Melanocyte of skin (primary cell): Measurements from ENCODE around the gene OR9A2. TPM values are rescaled to one million over a fixed set of nuclear protein-coding genes. Genes with fewer than 3 reads are reported as not detected.

Experiments used
- total RNA-seq, 2 donors: library from RNA; depleted of rRNA; stranded (reverse); fragments of >200 nt; gene quantifications; 2 replicates each; pipeline ENCODE4 v1.2.3, GENCODE V29; 2012

The OR9A2 gene, protein sequence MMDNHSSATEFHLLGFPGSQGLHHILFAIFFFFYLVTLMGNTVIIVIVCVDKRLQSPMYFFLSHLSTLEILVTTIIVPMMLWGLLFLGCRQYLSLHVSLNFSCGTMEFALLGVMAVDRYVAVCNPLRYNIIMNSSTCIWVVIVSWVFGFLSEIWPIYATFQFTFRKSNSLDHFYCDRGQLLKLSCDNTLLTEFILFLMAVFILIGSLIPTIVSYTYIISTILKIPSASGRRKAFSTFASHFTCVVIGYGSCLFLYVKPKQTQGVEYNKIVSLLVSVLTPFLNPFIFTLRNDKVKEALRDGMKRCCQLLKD
- under 1 TPM in 1 of 2 donors, not detected in 1; 0.34 TPM for total RNA-seq

GRCh38 chr7:143027032-143027431, at the start of gene OR9A2:
Gene OR9A2, minus strand, starts transcription at chr7:143027132. Its CDS starts 0 bp downstream, at chr7:143027132.

GRCh38 chr7:143052041-143052440, 25.1 kb upstream of the OR9A2 start, which contains the start of gene OR6V1:
Gene OR6V1, plus strand, starts transcription at chr7:143052341. Its CDS starts 0 bp downstream, at chr7:143052341.

Other genes with a start within 250 kb of the OR9A2 start
- under 1 TPM; under 0.01 to 0.34 TPM for gene EPHB6, start 172.1 kb downstream of the OR9A2 start, total RNA-seq
- not detected for gene TRPV6, start 141.4 kb downstream of the OR9A2 start, total RNA-seq
- gene TRPV5, start 93.4 kb downstream of the OR9A2 start, total RNA-seq, result not detected
- not detected for gene LLCFC1, start 87.6 kb downstream of the OR9A2 start, total RNA-seq
- under 1 TPM in 1 of 2 donors, not detected in 1; 0.34 TPM for gene KEL, start 64.8 kb downstream of the OR9A2 start, total RNA-seq
- gene OR6V1, start 25.2 kb upstream of the OR9A2 start, total RNA-seq, result not detected
- gene PIP, start 104.9 kb upstream of the OR9A2 start, total RNA-seq, result not detected
- not detected for gene TAS2R39, start 156.3 kb upstream of the OR9A2 start, total RNA-seq
- not detected for gene TAS2R40, start 194.9 kb upstream of the OR9A2 start, total RNA-seq
- gene GSTK1, start 236.3 kb upstream of the OR9A2 start, total RNA-seq, result 10 to 100 TPM; 88.9 to 90.9 TPM